Measurements from ENCODE around the gene HOXC9.

Gene HOXC9

GRCh38 chr12:53953831-53954693, 45.9 kb upstream of the HOXC9 start:
- Histone ChIP-seq H3K27me3 (ENCODE audit: insufficient read depth, low read length, poor library complexity) (peaks cover 64% of the 10 kb centered on the region), H3K27ac (ENCODE audit: low read length) (no peak overlapping the region), H3K36me3 (ENCODE audit: insufficient read depth, low read length) (no peaks in the 10 kb centered on the region), H3K4me2 (ENCODE audit: insufficient read depth, low read length) (no peak overlapping the region), H3K4me3 (ENCODE audit: low read depth in 1 of 2, low read length in 2 of 2) (no peak overlapping the region), H3K9me3 (ENCODE audit: insufficient read depth, low read length, severe bottlenecking) (no peaks in the 10 kb centered on the region), H3K9ac (ENCODE audit: low read depth, low read length) (no peak overlapping the region), H3K4me1 (ENCODE audit: insufficient read depth, low read length) (no peaks in the 10 kb centered on the region), H3K79me2 (ENCODE audit: insufficient read depth, low read length) (no peaks in the 10 kb centered on the region), H2AFZ (ENCODE audit: low read depth, low read length) (no peak overlapping the region), H4K20me1 (ENCODE audit: insufficient read depth, low read length) (no peaks in the 10 kb centered on the region)
- no peak for TF ChIP-seq CTCF (IDR thresholded peaks at IDR 0.05; ENCODE audit: borderline replicate concordance, extremely low read depth, low read length, poor library complexity, severe bottlenecking)
- peak; percentile 23 for TF ChIP-seq EZH2 (IDR thresholded peaks at IDR 0.05; ENCODE audit: borderline replicate concordance, low read depth, low read length, severe bottlenecking)
- DNase-seq, result no peak
- no peak for ATAC-seq (ENCODE audit: insufficient read depth, low read depth)

GRCh38 chr12:53954694-53955035, 45.3 kb upstream of the HOXC9 start, which contains the start of gene HOXC12:
HOXC12 (plus strand) TSS chr12:53954903; CDS start chr12:53954930, 27 bp downstream.
- H3K4me2 ChIP-seq (ENCODE audit: insufficient read depth, low read length), result no peak within 1 kb of the TSS
- H3K27me3 ChIP-seq (ENCODE audit: insufficient read depth, low read length, poor library complexity), result peaks cover 68% of the 10 kb centered on the region

GRCh38 chr12:53955036-53955775, 44.8 kb upstream of the HOXC9 start:
- Histone ChIP-seq H3K4me3 (ENCODE audit: low read depth in 1 of 2, low read length in 2 of 2) (no peak overlapping the region), H2AFZ (ENCODE audit: low read depth, low read length) (no peak overlapping the region)

More at GRCh38 chr12:53954694-53955035, 45.3 kb upstream of the HOXC9 start, which contains the start of gene HOXC12:
- no peaks in the 10 kb centered on the region for H3K79me2 ChIP-seq (ENCODE audit: insufficient read depth, low read length)
- H3K9me3 ChIP-seq (ENCODE audit: insufficient read depth, low read length, severe bottlenecking), result no peaks in the 10 kb centered on the region
- no peaks in the 10 kb centered on the region for H4K20me1 ChIP-seq (ENCODE audit: insufficient read depth, low read length)
- TF ChIP-seq EZH2 (IDR thresholded peaks at IDR 0.05; ENCODE audit: borderline replicate concordance, low read depth, low read length, severe bottlenecking) (no peak), CTCF (IDR thresholded peaks at IDR 0.05; ENCODE audit: borderline replicate concordance, extremely low read depth, low read length, poor library complexity, severe bottlenecking) (no peak)
- ATAC-seq (ENCODE audit: insufficient read depth, low read depth), result no peak
- no peak within 1 kb of the TSS for H3K9ac ChIP-seq (ENCODE audit: low read depth, low read length)
- no peaks in the 10 kb centered on the region for H3K36me3 ChIP-seq (ENCODE audit: insufficient read depth, low read length)
- H2AFZ ChIP-seq (ENCODE audit: low read depth, low read length), result no peak within 1 kb of the TSS
- H3K4me3 ChIP-seq (ENCODE audit: low read depth in 1 of 2, low read length in 2 of 2), result no peak within 1 kb of the TSS
- H3K4me1 ChIP-seq (ENCODE audit: insufficient read depth, low read length), result no peaks in the 10 kb centered on the region
- no peak within 1 kb of the TSS for H3K27ac ChIP-seq (ENCODE audit: low read length)
- DNase-seq, result no peak

More at GRCh38 chr12:53955036-53955775, 44.8 kb upstream of the HOXC9 start:
- no peaks in the 10 kb centered on the region for H3K36me3 ChIP-seq (ENCODE audit: insufficient read depth, low read length)
- peaks cover 67% of the 10 kb centered on the region for H3K27me3 ChIP-seq (ENCODE audit: insufficient read depth, low read length, poor library complexity)
- no peaks in the 10 kb centered on the region for H3K9me3 ChIP-seq (ENCODE audit: insufficient read depth, low read length, severe bottlenecking)
- ATAC-seq (ENCODE audit: insufficient read depth, low read depth) (no peak), DNase-seq (no peak)
- H3K79me2 ChIP-seq (ENCODE audit: insufficient read depth, low read length), result no peaks in the 10 kb centered on the region
- no peak overlapping the region for H3K27ac ChIP-seq (ENCODE audit: low read length)
- H3K4me2 ChIP-seq (ENCODE audit: insufficient read depth, low read length), result no peak overlapping the region
- no peaks in the 10 kb centered on the region for H3K4me1 ChIP-seq (ENCODE audit: insufficient read depth, low read length)
- TF ChIP-seq EZH2 (IDR thresholded peaks at IDR 0.05; ENCODE audit: borderline replicate concordance, low read depth, low read length, severe bottlenecking) (no peak), CTCF (IDR thresholded peaks at IDR 0.05; ENCODE audit: borderline replicate concordance, extremely low read depth, low read length, poor library complexity, severe bottlenecking) (no peak)
- no peaks in the 10 kb centered on the region for H4K20me1 ChIP-seq (ENCODE audit: insufficient read depth, low read length)
- H3K9ac ChIP-seq (ENCODE audit: low read depth, low read length), result no peak overlapping the region
